ENCODE measurements around the gene AP1G2.

Gene AP1G2

GRCh38 chr14:23605931-23606585, 38.5 kb upstream of the AP1G2 start:
- H3K27me3 ChIP-seq (ENCODE audit: low read depth, low read length) = peaks cover 12% of the 10 kb centered on the region; the same call in 1 of the 2 replicates

GRCh38 chr14:23604675-23605170, 37.1 kb upstream of the AP1G2 start:
- TF ChIP-seq EZH2phosphoT487 (IDR thresholded peaks at IDR 0.05; ENCODE audit: low read depth) = no peak
- TF ChIP-seq CTCF (IDR thresholded peaks at IDR 0.05; ENCODE audit: low read depth, low read length) = no peak
- H4K20me1 ChIP-seq (ENCODE audit: insufficient read depth, low read length) = no peaks in the 10 kb centered on the region
- H3K9ac ChIP-seq (ENCODE audit: low read length) = no peak overlapping the region
- no peaks in the 10 kb centered on the region for H3K79me2 ChIP-seq (ENCODE audit: low read length)
- H3K27me3 ChIP-seq (ENCODE audit: low read depth, low read length) = peaks cover 6% of the 10 kb centered on the region; the same call in 1 of the 2 replicates
- no peaks in the 10 kb centered on the region for H3K9me3 ChIP-seq (ENCODE audit: insufficient read depth, low read length)
- H2AFZ ChIP-seq (ENCODE audit: low read depth, low read length) = no peak overlapping the region
- peaks cover 8% of the 10 kb centered on the region for H3K4me1 ChIP-seq (ENCODE audit: low read length)
- H3K4me3 ChIP-seq (ENCODE audit: low read length) = no peak overlapping the region
- H3K4me2 ChIP-seq (ENCODE audit: low read length) = no peak overlapping the region
- H3K27ac ChIP-seq (ENCODE audit: low read length) = no peak overlapping the region
- no peaks in the 10 kb centered on the region for H3K36me3 ChIP-seq (replicated peaks; ENCODE audit: low read depth, low read length)

More at GRCh38 chr14:23605931-23606585, 38.5 kb upstream of the AP1G2 start:
- Histone ChIP-seq H3K4me2 (ENCODE audit: low read length) (0 out of 2 replicates have a peak overlapping the region, but pooled peaks have one; percentile 10), H3K9me3 (ENCODE audit: insufficient read depth, low read length) (no peaks in the 10 kb centered on the region; the same call in 1 of the 2 replicates), H3K27ac (ENCODE audit: low read length) (no peak overlapping the region), H3K36me3 (replicated peaks; ENCODE audit: low read depth, low read length) (no peaks in the 10 kb centered on the region), H3K4me1 (ENCODE audit: low read length) (peaks cover 8% of the 10 kb centered on the region), H3K4me3 (ENCODE audit: low read length) (no peak overlapping the region), H3K79me2 (ENCODE audit: low read length) (no peaks in the 10 kb centered on the region), H4K20me1 (ENCODE audit: insufficient read depth, low read length) (no peaks in the 10 kb centered on the region), H2AFZ (ENCODE audit: low read depth, low read length) (no peak overlapping the region), H3K9ac (ENCODE audit: low read length) (no peak overlapping the region)
- no peak for TF ChIP-seq EZH2phosphoT487 (IDR thresholded peaks at IDR 0.05; ENCODE audit: low read depth)

GRCh38 chr14:23604148-23604547, 36.6 kb upstream of the AP1G2 start:
- H3K27ac ChIP-seq (ENCODE audit: low read length) = no peak overlapping the region
- no peaks in the 10 kb centered on the region for H4K20me1 ChIP-seq (ENCODE audit: insufficient read depth, low read length)
- H3K36me3 ChIP-seq (replicated peaks; ENCODE audit: low read depth, low read length) = no peaks in the 10 kb centered on the region
- peaks cover 8% of the 10 kb centered on the region for H3K4me1 ChIP-seq (ENCODE audit: low read length)
- H3K4me2 ChIP-seq (ENCODE audit: low read length) = no peak overlapping the region
- TF ChIP-seq CTCF (IDR thresholded peaks at IDR 0.05; ENCODE audit: low read depth, low read length) (no peak), EZH2phosphoT487 (IDR thresholded peaks at IDR 0.05; ENCODE audit: low read depth) (no peak)
- H3K79me2 ChIP-seq (ENCODE audit: low read length) = no peaks in the 10 kb centered on the region
- H3K4me3 ChIP-seq (ENCODE audit: low read length) = no peak overlapping the region
- no peak overlapping the region for H2AFZ ChIP-seq (ENCODE audit: low read depth, low read length)
- no peak overlapping the region for H3K9ac ChIP-seq (ENCODE audit: low read length)
- H3K27me3 ChIP-seq (ENCODE audit: low read depth, low read length) = peaks cover 6% of the 10 kb centered on the region; the same call in 1 of the 2 replicates
- H3K9me3 ChIP-seq (ENCODE audit: insufficient read depth, low read length) = no peaks in the 10 kb centered on the region

- Histone ChIP-seq H3K4me2 (ENCODE audit: low read length) (no peak overlapping the region), H3K4me1 (ENCODE audit: low read length) (peaks cover 8% of the 10 kb centered on the region), H3K79me2 (ENCODE audit: low read length) (no peaks in the 10 kb centered on the region), H3K36me3 (replicated peaks; ENCODE audit: low read depth, low read length) (no peaks in the 10 kb centered on the region), H3K9me3 (ENCODE audit: insufficient read depth, low read length) (no peaks in the 10 kb centered on the region), H3K27ac (ENCODE audit: low read length) (no peak overlapping the region), H3K27me3 (ENCODE audit: low read depth, low read length) (peaks cover 6% of the 10 kb centered on the region; the same call in 1 of the 2 replicates), H2AFZ (ENCODE audit: low read depth, low read length) (no peak overlapping the region), H3K4me3 (ENCODE audit: low read length) (no peak overlapping the region), H4K20me1 (ENCODE audit: insufficient read depth, low read length) (no peaks in the 10 kb centered on the region), H3K9ac (ENCODE audit: low read length) (no peak overlapping the region)
- TF ChIP-seq EZH2phosphoT487 (IDR thresholded peaks at IDR 0.05; ENCODE audit: low read depth) (no peak), CTCF (IDR thresholded peaks at IDR 0.05; ENCODE audit: low read depth, low read length) (no peak)
Measured at GRCh38 chr14:23603103-23603502, 35.5 kb upstream of the AP1G2 start.
